GM21526 (cell line): ENCODE data around the gene POU2F3.

Experiments used
- ATAC-seq: cut with Tn5 transposase; IDR thresholded peaks from one replicate; pipeline ENCODE4 v1.9.1; 2021; ENCODE audit warnings: moderate library complexity; ENCODE audit not compliant: unreplicated experiment, low FRiP score

The POU2F3 gene

GRCh38 chr11:120224972-120225909, 14.7 kb upstream of the POU2F3 start:
- no peak for ATAC-seq

- ATAC-seq: no peak
These were observed 13.7 kb upstream of the POU2F3 start for GRCh38 chr11:120226242-120226641.

GRCh38 chr11:120226714-120227113, 13.2 kb upstream of the POU2F3 start:
- no peak for ATAC-seq

GRCh38 chr11:120227228-120227852, 12.6 kb upstream of the POU2F3 start:
- no peak for ATAC-seq

- no peak for ATAC-seq
These were observed 11.1 kb upstream of the POU2F3 start for GRCh38 chr11:120228794-120229384.

- ATAC-seq: no peak
These were observed 10.2 kb upstream of the POU2F3 start for GRCh38 chr11:120229451-120230424.

- ATAC-seq: no peak
These were observed 9.4 kb upstream of the POU2F3 start for GRCh38 chr11:120230433-120231071.

- ATAC-seq: no peak
These were observed 8.0 kb upstream of the POU2F3 start for GRCh38 chr11:120231963-120232362.

- no peak for ATAC-seq
These were observed 6.6 kb upstream of the POU2F3 start for GRCh38 chr11:120233207-120233803.

- ATAC-seq: no peak
These were observed 4.8 kb upstream of the POU2F3 start for GRCh38 chr11:120235024-120235628.

GRCh38 chr11:120236169-120237107, 3.5 kb upstream of the POU2F3 start:
- no peak for ATAC-seq

GRCh38 chr11:120238968-120239620, 846 bp upstream of the POU2F3 start:
- ATAC-seq: no peak

- ATAC-seq: no peak
These were observed 926 bp downstream of the POU2F3 start for GRCh38 chr11:120240866-120241265.

- no peak for ATAC-seq
These were observed 1.3 kb downstream of the POU2F3 start for GRCh38 chr11:120241277-120241676.

GRCh38 chr11:120243221-120243620, 3.3 kb downstream of the POU2F3 start:
- ATAC-seq: no peak

- ATAC-seq: no peak
These were observed 4.8 kb downstream of the POU2F3 start for GRCh38 chr11:120244476-120245365.
